WTC11 (cell line): ENCODE measurements around the gene ENTPD6. TPM values are rescaled to one million over a fixed set of nuclear protein-coding genes. Genes with fewer than 3 reads are reported as not detected.

Experiments
- ATAC-seq: fragments of 200-7000 bp; cut with Tn5 transposase; 2 replicates; pipeline ENCODE4 v1.10.0; 2021; ENCODE audit warnings: mild to moderate bottlenecking, moderate library complexity
- CTCF ChIA-PET: fragments of 300-600 bp; sonication (Branson Sonifier 250); formaldehyde crosslinking; loops from one replicate; lab custom pipeline; 2021; ENCODE audit warnings: antibody characterized with exemption; lab: Charles Lee
- POLR2A ChIA-PET: fragments of 350-600 bp; sonication (Branson Sonifier 250); formaldehyde crosslinking; loops from one replicate; lab custom pipeline; 2021; ENCODE audit warnings: antibody characterized with exemption; lab: Charles Lee
- DNase-seq: peaks from one replicate; pipeline ENCODE4 v3.0.0; 2021; ENCODE audit warnings: low spot score
- H3K27ac Mint-ChIP-seq: 2 replicates; pipeline ENCODE4 v1.8.0; 2021; ENCODE audit warnings: mixed read lengths
- H3K27me3 Mint-ChIP-seq: 2 replicates; pipeline ENCODE4 v1.8.0; 2021; ENCODE audit warnings: low read depth, mild to moderate bottlenecking, moderate library complexity, mixed read lengths
- H3K36me3 Mint-ChIP-seq: 2 replicates; pipeline ENCODE4 v1.8.0; 2021; ENCODE audit warnings: mixed read lengths
- H3K4me1 Mint-ChIP-seq: 2 replicates; pipeline ENCODE4 v1.8.0; 2022; ENCODE audit warnings: mixed read lengths
- H3K4me3 Mint-ChIP-seq: 2 replicates; pipeline ENCODE4 v1.8.0; 2021; ENCODE audit warnings: mild to moderate bottlenecking, moderate library complexity, mixed read lengths
- H3K9me3 Mint-ChIP-seq: 2 replicates; pipeline ENCODE4 v1.8.0; 2021; ENCODE audit warnings: mixed read lengths
- ARID4B ChIP-seq: sonication (generic); formaldehyde crosslinking; IDR thresholded peaks from 2 replicates; pipeline ENCODE4 v1.8.0; 2023; ENCODE audit warnings: missing genetic modification reagents, mild to moderate bottlenecking, borderline replicate concordance
- ATF1 ChIP-seq: sonication (generic); formaldehyde crosslinking; IDR thresholded peaks from 2 replicates; pipeline ENCODE4 v1.8.1; 2023; ENCODE audit warnings: mild to moderate bottlenecking, moderate library complexity, missing genetic modification reagents
- ATF2 ChIP-seq: sonication (generic); formaldehyde crosslinking; IDR thresholded peaks from 2 replicates; pipeline ENCODE4 v1.8.1; 2022; ENCODE audit warnings: low read depth, missing genetic modification reagents, borderline replicate concordance
- CBFB ChIP-seq: sonication (generic); formaldehyde crosslinking; IDR thresholded peaks from 2 replicates; pipeline ENCODE4 v1.8.1; 2022; ENCODE audit warnings: mild to moderate bottlenecking, low read depth, missing genetic modification reagents
- E2F5 ChIP-seq: sonication (generic); formaldehyde crosslinking; IDR thresholded peaks from 2 replicates; pipeline ENCODE4 v1.8.1; 2022; ENCODE audit warnings: mild to moderate bottlenecking, moderate library complexity, missing genetic modification reagents
- ESRRA ChIP-seq: sonication (generic); formaldehyde crosslinking; IDR thresholded peaks from 2 replicates; pipeline ENCODE4 v1.8.1; 2022; ENCODE audit warnings: mild to moderate bottlenecking, missing genetic modification reagents, borderline replicate concordance
- FOXP1 ChIP-seq: sonication (generic); formaldehyde crosslinking; IDR thresholded peaks from 2 replicates; pipeline ENCODE4 v1.8.0; 2022; ENCODE audit warnings: missing genetic modification reagents, mild to moderate bottlenecking, moderate library complexity, borderline replicate concordance
- FOXP4 ChIP-seq: sonication (generic); formaldehyde crosslinking; IDR thresholded peaks from 2 replicates; pipeline ENCODE4 v1.8.0; 2022; ENCODE audit warnings: mild to moderate bottlenecking, missing genetic modification reagents
- GABPB1 ChIP-seq: sonication (generic); formaldehyde crosslinking; IDR thresholded peaks from 2 replicates; pipeline ENCODE4 v1.8.1; 2023; ENCODE audit warnings: mild to moderate bottlenecking, missing genetic modification reagents
- MAX ChIP-seq: sonication (generic); formaldehyde crosslinking; IDR thresholded peaks from 2 replicates; pipeline ENCODE4 v1.8.0; 2022; ENCODE audit warnings: mild to moderate bottlenecking, missing genetic modification reagents
- MLX ChIP-seq: sonication (generic); formaldehyde crosslinking; IDR thresholded peaks from 2 replicates; pipeline ENCODE4 v1.8.1; 2023; ENCODE audit warnings: mild to moderate bottlenecking, missing genetic modification reagents, moderate library complexity
- NFATC4 ChIP-seq: fragments of 250-450 bp; sonication (Bioruptor Pico); IDR thresholded peaks from 2 replicates; pipeline ENCODE4 v1.9.0; 2021; ENCODE audit warnings: mild to moderate bottlenecking
- SP1 ChIP-seq: sonication (generic); formaldehyde crosslinking; conservative IDR thresholded peaks from 2 replicates; pipeline ENCODE4 v1.8.1; 2022; ENCODE audit warnings: missing genetic modification reagents
- TCF7 ChIP-seq: sonication (generic); formaldehyde crosslinking; IDR thresholded peaks from 2 replicates; pipeline ENCODE4 v1.8.0; 2022; ENCODE audit warnings: mild to moderate bottlenecking, low read depth, missing genetic modification reagents, moderate library complexity
- TP53 ChIP-seq: sonication (generic); formaldehyde crosslinking; IDR thresholded peaks from 2 replicates; pipeline ENCODE4 v1.8.1; 2023; ENCODE audit warnings: mild to moderate bottlenecking, missing genetic modification reagents
- USF1 ChIP-seq: sonication (generic); formaldehyde crosslinking; IDR thresholded peaks from 2 replicates; pipeline ENCODE4 v1.8.0; 2022; ENCODE audit warnings: mild to moderate bottlenecking, missing genetic modification reagents
- ZNF138 ChIP-seq: sonication (generic); formaldehyde crosslinking; conservative IDR thresholded peaks from 2 replicates; pipeline ENCODE4 v1.8.1; 2022; ENCODE audit warnings: mild to moderate bottlenecking, moderate library complexity, missing genetic modification reagents
- ZNF425 ChIP-seq: fragments of 250-450 bp; sonication (Bioruptor Pico); conservative IDR thresholded peaks from 2 replicates; pipeline ENCODE4 v1.9.0; 2021; ENCODE audit warnings: mild to moderate bottlenecking
- total RNA-seq: library from RNA; stranded (reverse); gene quantifications from 3 replicates; pipeline ENCODE4 v1.2.3, GENCODE V29; 2021

Gene ENTPD6
- total RNA-seq, 1 experiment from 2014 or later = 56.9 TPM

GRCh38 chr20:25245461-25245860 is 49.9 kb downstream of the ENTPD6 start:
- no peak for TF ChIP-seq ZNF425 (CRISPR knock-in tag)
- TF ChIP-seq ARID4B = no peak
- no peak for TF ChIP-seq MLX (CRISPR knock-in tag)
- TF ChIP-seq E2F5 (CRISPR knock-in tag) = no peak
- TF ChIP-seq ZNF138 (CRISPR knock-in tag) = no peak
- TF ChIP-seq TCF7 (CRISPR knock-in tag) = no peak
- TF ChIP-seq ATF2 = no peak
- no peak for TF ChIP-seq MAX
- no peak for TF ChIP-seq ATF1 (CRISPR knock-in tag)
- no peak for TF ChIP-seq ESRRA (CRISPR knock-in tag)
- TF ChIP-seq FOXP1 (CRISPR knock-in tag) = no peak
- TF ChIP-seq NFATC4 = no peak
- no peak for TF ChIP-seq TP53 (CRISPR knock-in tag)
- TF ChIP-seq GABPB1 (CRISPR knock-in tag) = no peak
- TF ChIP-seq CBFB = no peak
- TF ChIP-seq USF1 = no peak
- no peak for TF ChIP-seq SP1 (CRISPR knock-in tag)
- TF ChIP-seq FOXP4 = no peak
- TF ChIP-seq, all 79 proteins: peak for 0
- Mint-ChIP-seq H3K9me3 (peaks cover 4% of the 10 kb centered on the region), H3K4me1 (peaks cover 42% of the 10 kb centered on the region), H3K4me3 (no peak overlapping the region), H3K36me3 (no peaks in the 10 kb centered on the region), H3K27me3 (peaks cover 9% of the 10 kb centered on the region), H3K27ac (no peak overlapping the region)
- ChIA-PET CTCF (interaction anchor here (2.2 kb wide), 1 partner anchor 13 kb away, joined by 9 read pairs; no protein-coding TSS in a partner anchor), POLR2A (no interaction called here)
- ATAC-seq = no peak
- DNase-seq = no peak
